Middle frontal gyrus (tissue), 1 donor: Measurements from ENCODE around the gene CLCN1.
"Not testable (repeated sequence)": the region's sequence is repeated elsewhere in the genome, so short reads cannot be mapped to it uniquely, and the experiment has no call there.

ENCODE experiments used
- DNase-seq: peaks from one replicate; pipeline ENCODE4 v3.0.0-alpha.2; 2015; ENCODE audit warnings: low spot score; ENCODE audit errors: extremely low spot score

CLCN1 gene

GRCh38 chr7:143315776-143316175, at the start of gene CLCN1:
Gene CLCN1 (plus strand): TSS chr7:143316111. CDS start chr7:143316213, 102 bp downstream.
- no peak for DNase-seq

DNA sequence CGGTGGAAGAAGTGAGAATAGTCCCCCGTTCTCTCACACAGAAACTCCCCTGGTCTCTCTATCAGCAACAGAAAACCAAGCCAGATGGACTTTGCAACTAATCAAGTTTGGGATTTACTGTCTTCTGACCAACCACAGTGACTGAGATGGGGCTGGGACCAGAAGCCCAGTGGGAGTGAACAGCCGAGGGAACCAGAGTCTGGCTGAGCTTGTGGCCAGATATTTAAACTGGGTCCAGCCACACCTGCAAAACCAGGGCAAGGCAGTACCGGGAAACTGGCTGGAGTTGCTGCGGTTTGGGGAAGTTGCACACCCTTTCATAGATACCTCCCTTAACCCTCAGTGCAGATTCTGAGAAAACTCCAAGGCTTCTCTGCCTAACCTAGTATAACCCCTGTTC, 46.7 kb upstream of the CLCN1 start:
- no peak for DNase-seq

- DNase-seq, result no peak
Measured at GRCh38 chr7:143271240-143271639, 44.7 kb upstream of the CLCN1 start.

DNA sequence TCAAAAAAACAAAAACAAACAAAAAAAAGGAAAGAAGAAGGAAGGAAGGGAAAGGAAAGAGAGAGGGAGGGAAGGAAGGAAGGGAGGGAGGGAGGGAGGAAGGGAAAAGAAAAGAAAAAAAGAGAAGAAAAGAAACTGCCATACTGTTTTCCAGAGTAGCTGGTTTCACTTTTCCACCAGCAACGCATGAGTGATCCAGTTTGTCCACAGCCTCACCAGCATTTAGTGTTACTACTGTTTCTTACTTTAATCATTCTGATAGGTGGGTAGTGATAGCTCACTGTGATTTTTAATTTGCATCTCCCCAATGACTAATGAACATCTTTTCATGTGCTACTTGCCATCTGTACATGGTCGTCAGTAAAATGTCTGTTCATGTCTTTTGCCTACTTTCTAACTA, 43.0 kb upstream of the CLCN1 start:
- no peak for DNase-seq

GRCh38 chr7:143279186-143280098, 36.5 kb upstream of the CLCN1 start:
- DNase-seq, result peak; percentile 68

DNA sequence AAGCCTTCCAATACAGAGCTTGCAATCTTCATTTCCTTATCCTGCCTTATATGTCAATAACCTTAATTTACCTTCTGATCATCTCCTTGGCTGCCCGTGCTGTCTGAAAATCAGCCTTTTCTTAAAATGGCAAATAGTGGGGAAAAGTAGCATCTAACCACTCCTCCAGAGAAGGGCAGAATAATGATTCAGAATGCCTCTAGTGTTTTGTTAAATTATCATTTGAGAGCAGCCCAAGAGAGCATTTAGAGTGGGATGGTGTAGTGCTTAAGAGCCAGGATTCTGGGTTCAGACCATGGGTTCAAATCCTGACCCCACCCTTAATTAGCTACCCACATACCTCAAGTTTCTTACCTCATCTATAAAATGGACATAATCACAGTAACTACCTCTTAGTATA, 35.8 kb upstream of the CLCN1 start:
- DNase-seq, result no peak

DNA sequence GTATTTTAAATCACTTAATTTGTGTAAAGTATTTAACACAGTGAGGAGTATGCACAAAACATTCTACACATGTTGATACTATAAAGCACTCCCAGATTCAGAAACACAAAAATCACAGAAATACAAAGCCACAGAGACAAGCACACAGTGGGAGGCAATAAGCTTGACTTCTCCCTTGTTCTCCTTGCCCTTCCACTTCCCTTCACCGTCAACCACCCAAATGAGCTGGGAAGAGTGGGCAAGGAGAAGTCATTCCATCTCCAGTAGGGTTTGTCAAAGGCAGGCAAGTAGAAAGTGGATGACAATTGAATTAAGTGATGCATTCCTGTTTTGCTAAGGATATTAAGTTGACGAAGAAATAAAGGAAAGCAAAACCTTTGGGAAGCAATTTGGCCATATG, 35.3 kb upstream of the CLCN1 start:
- no peak for DNase-seq

DNA sequence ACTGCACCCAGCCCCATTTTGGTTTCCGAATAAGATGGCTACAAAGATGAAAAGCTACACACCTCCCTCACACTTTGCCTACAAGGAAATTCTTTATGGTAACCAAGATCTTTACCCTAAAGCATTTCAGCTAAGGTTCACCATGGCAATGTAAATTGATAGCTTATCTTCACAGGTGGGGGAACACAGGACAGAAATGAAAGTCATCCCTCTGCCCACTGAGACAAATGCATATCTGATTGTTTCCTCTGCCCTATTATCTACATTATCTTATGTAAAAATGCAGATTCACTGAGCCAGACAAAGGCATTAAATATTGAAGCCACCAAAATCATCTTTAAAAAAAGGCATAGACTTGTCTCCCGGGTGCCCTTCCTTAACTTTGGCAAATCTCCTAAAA, 34.4 kb upstream of the CLCN1 start:
- DNase-seq, result no peak

GRCh38 chr7:143282124-143282523, 33.8 kb upstream of the CLCN1 start:
- DNase-seq, result no peak

DNA sequence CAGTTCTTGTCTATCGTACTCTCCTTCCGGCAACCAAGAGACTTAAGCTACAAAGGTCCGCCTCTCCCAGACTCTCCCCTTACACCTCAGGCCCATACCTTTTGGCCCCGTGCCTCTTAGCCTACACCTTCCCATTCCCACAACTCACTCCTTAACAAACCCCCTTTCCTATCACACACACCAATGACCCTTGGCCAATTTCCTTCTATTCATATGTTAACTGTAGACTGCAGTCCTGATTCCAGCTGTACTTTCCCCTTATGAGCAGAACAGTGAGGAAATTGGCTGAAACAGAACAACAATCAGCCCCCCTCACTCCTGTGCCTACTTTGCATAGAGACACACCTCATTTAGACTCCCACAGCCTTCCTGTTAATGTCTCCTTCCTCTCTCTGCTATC, 32.5 kb upstream of the CLCN1 start:
- DNase-seq, result no peak

DNA sequence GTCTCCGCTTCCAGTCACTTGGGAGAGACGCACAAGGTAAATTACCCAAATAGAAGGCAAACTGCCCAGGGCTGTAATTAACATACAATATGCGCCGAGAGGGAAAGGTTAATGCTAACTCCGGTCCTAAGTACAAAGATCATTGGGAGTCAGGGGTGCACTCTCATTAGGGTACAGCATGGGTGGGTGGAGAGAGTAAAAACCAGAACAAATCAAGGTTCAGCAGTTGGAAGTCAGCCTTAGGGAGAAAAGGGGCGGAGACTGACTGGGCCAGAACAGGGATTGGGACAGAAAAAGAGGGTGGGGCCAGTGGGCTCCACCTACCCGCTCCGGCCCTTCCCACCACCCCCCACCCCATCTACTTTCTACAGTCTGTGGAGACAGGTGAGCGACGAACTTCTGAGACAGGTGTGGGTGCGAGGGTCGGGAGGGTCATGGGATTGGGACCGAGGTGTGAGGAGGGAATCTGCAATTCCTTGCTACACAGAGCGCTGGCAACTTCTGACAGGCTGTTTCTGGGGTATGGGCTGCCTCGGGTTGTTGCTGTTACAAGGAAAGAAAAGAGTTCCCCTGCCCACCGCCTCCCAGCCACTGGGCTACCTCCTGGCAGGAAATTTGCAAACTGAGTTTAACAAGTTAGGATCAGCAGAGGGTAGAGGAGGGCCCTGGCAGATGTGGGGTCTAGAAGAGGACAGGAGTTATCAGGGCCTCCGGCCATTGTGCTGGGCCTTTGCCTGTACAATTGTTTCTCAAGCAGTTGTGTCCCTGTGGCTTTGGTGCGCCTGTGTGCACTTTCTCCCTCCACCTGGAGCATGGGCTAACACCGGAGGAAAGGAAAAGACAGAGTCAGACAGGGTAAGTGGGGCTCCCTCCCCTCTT, 31.1 kb upstream of the CLCN1 start, which contains the start of gene TMEM139:
Gene TMEM139, plus strand, starts transcription at position 368 of the 879 bp plus-strand sequence. CDS start 1,000 bp downstream, outside the sequence.
- DNase-seq, result no peak

DNA sequence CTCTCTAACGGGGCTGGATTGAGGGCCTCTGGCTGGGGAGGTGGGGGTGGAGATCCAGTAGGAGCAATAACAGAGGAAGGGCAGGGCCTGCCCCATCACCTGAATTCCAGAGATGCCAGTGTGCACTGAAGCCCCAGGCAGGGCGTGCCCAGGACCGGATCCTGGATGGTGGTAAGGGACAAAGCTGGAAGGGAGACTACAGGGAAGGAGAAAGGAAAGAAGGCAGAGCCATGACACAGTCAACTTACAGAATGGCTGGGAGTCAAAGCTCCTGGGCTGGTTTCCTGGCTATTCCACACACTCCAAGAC, 30.5 kb upstream of the CLCN1 start:
- DNase-seq, result no peak

- DNase-seq, result no peak
Measured at GRCh38 chr7:143285806-143286521, 29.9 kb upstream of the CLCN1 start.

GRCh38 chr7:143286522-143286890, 29.4 kb upstream of the CLCN1 start:
- no peak for DNase-seq

- no peak for DNase-seq
Measured at GRCh38 chr7:143287339-143287934, 28.5 kb upstream of the CLCN1 start.

GRCh38 chr7:143287935-143288826, 27.7 kb upstream of the CLCN1 start, which contains the start of gene CASP2:
Gene CASP2 (plus strand): TSS chr7:143288351. CDS start chr7:143288456, 105 bp downstream.
- peak; percentile 96 for DNase-seq

- no peak for DNase-seq
Measured at GRCh38 chr7:143288836-143289235, 27.1 kb upstream of the CLCN1 start.

DNA sequence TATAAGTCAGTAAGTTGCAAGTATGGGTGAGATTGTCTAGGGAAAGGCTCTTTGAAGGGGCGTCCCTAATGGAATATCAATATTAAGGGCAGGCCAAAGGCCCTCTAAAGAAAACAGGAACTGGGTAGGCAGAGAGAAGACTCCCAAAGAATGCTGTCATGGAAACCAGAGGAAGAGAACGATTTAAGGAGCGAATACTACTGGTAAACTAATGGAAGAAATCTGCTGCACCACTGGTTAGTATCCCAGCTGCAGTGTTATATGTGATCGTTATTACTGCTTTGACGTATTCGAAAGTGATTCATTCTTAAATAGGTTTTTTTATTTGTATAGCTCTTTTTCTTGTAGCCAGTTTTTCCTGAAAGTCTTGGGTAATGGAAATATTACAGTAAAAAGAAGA, 26.5 kb upstream of the CLCN1 start:
- no peak for DNase-seq

DNA sequence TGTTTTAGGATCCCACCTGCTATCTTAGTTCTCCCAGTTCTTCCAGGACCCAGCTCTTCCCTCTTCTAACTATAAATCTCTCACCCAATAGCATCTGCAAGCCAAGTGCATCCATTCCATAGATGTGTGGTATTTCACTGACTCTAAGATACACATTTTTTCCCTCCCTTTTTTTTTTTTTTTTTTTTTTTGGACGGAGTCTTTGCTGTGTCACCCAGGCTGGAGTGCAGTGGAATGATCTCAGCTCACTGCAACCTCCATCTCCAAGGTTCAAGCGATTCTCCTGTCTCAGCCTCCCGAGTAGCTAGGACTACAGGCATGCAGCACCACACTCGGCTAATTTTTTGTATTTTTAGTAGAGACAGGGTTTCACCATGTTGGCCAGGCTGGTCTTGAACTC, 26.0 kb upstream of the CLCN1 start:
- not testable (repeated sequence) for DNase-seq

GRCh38 chr7:143290293-143290692, 25.6 kb upstream of the CLCN1 start:
- DNase-seq, result no peak
